ENCODE data around the gene FILIP1L. TPM values are rescaled to one million over a fixed set of nuclear protein-coding genes. Genes with fewer than 3 reads are reported as not detected.

Gene FILIP1L
- total and polyA plus RNA-seq, 2 of the 13 experiments (the other 11 are each of a cell fraction or from before 2014, with no cell fraction given), result 8.1 to 187 TPM

GRCh38 chr3:99895703-99896441 lies 218.4 kb downstream of the FILIP1L start (continued):
- TF ChIP-seq UBTF (CRISPR knock-in tag; IDR thresholded peaks at IDR 0.05) (no peak), CENPT (CRISPR knock-in tag; IDR thresholded peaks at IDR 0.05; ENCODE audit: low read depth) (no peak), YY1 (IDR thresholded peaks at IDR 0.05; ENCODE audit: insufficient read depth, insufficient replicate concordance, low read depth, low read length) (no peak), SRSF1 (optimal IDR thresholded peaks at IDR 0.05; ENCODE audit: low read depth, low read length) (no peak), KLF13 (CRISPR knock-in tag; IDR thresholded peaks at IDR 0.05) (no peak), ZNF274 (CRISPR knock-in tag; IDR thresholded peaks at IDR 0.05) (no peak), SAP130 (CRISPR knock-in tag; IDR thresholded peaks at IDR 0.05; ENCODE audit: low read depth) (0 out of 2 replicates have a peak, but pooled peaks have one; percentile 53), ZNF570 (CRISPR knock-in tag; IDR thresholded peaks at IDR 0.05; ENCODE audit: borderline replicate concordance) (no peak), SNAPC4 (CRISPR knock-in tag; IDR thresholded peaks at IDR 0.05) (no peak), MIXL1 (CRISPR knock-in tag; IDR thresholded peaks at IDR 0.05) (no peak), ZNF7 (CRISPR knock-in tag; IDR thresholded peaks at IDR 0.05) (no peak), SMC3 (IDR thresholded peaks at IDR 0.05; ENCODE audit: low read length) (no peak), MLXIP (CRISPR knock-in tag; IDR thresholded peaks at IDR 0.05; ENCODE audit: borderline replicate concordance) (no peak), ETV6 (CRISPR knock-in tag; conservative IDR thresholded peaks at IDR 0.05) (no peak), FOSL2 (CRISPR knock-in tag; IDR thresholded peaks at IDR 0.05) (peak; percentile 85), KAT7 (CRISPR knock-in tag; IDR thresholded peaks at IDR 0.05; ENCODE audit: borderline replicate concordance) (no peak), HNRNPLL (IDR thresholded peaks at IDR 0.05; ENCODE audit: low read depth, low read length, poor library complexity, severe bottlenecking) (no peak), SP5 (CRISPR knock-in tag; IDR thresholded peaks at IDR 0.05; ENCODE audit: borderline replicate concordance, low read depth) (no peak), ZNF569 (CRISPR knock-in tag; IDR thresholded peaks at IDR 0.05; ENCODE audit: borderline replicate concordance) (no peak), ZMAT3 (CRISPR knock-in tag; conservative IDR thresholded peaks at IDR 0.05) (no peak), ZFY (CRISPR knock-in tag; IDR thresholded peaks at IDR 0.05) (no peak)

All from HepG2 (cell line).